ENCODE measurements around the gene OR10X1.

Gene OR10X1

GRCh38 chr1:158579733-158580132, at the start of gene OR10X1:
Gene OR10X1, minus strand, starts transcription at chr1:158579899. Its CDS starts 0 bp downstream, at chr1:158579899.
- no peak for DNase-seq (ENCODE audit: low spot score)

- DNase-seq (ENCODE audit: low spot score) = no peak
These were observed 34.1 kb upstream of the OR10X1 start for GRCh38 chr1:158613764-158614163.

GRCh38 chr1:158611916-158612315, 32.2 kb upstream of the OR10X1 start:
- DNase-seq (ENCODE audit: low spot score) = no peak

- no peak for DNase-seq (ENCODE audit: low spot score)
These were observed 27.6 kb upstream of the OR10X1 start for GRCh38 chr1:158607296-158607695.

- no peak for DNase-seq (ENCODE audit: low spot score)
These were observed 25.3 kb upstream of the OR10X1 start, which contains the start of gene OR10Z1 for GRCh38 chr1:158604968-158605367. Gene OR10Z1, plus strand, starts transcription at chr1:158605268. Its CDS starts 1,171 bp downstream, at chr1:158606439.

- no peak for DNase-seq (ENCODE audit: low spot score)
These were observed 21.0 kb upstream of the OR10X1 start for GRCh38 chr1:158600735-158601134.

- DNase-seq (ENCODE audit: low spot score) = no peak
These were observed 7.2 kb upstream of the OR10X1 start for GRCh38 chr1:158586942-158587341.

GRCh38 chr1:158583962-158584361, 4.3 kb upstream of the OR10X1 start:
- DNase-seq (ENCODE audit: low spot score) = no peak

GRCh38 chr1:158577561-158577960, 2.1 kb downstream of the OR10X1 start:
- no peak for DNase-seq (ENCODE audit: low spot score)

- DNase-seq (ENCODE audit: low spot score) = no peak
These were observed 7.5 kb downstream of the OR10X1 start for GRCh38 chr1:158572226-158572625.

GRCh38 chr1:158570480-158570879, 9.2 kb downstream of the OR10X1 start, which contains the start of gene OR6P1:
Gene OR6P1, minus strand, starts transcription at chr1:158570580. Its CDS starts 6,976 bp downstream, at chr1:158563604.
- DNase-seq (ENCODE audit: low spot score) = no peak

- DNase-seq (ENCODE audit: low spot score) = no peak
These were observed 15.1 kb downstream of the OR10X1 start for GRCh38 chr1:158564608-158565007.

- no peak for DNase-seq (ENCODE audit: low spot score)
These were observed 15.8 kb downstream of the OR10X1 start for GRCh38 chr1:158563853-158564252.

GRCh38 chr1:158559696-158560095, 20.0 kb downstream of the OR10X1 start:
- DNase-seq (ENCODE audit: low spot score) = no peak

GRCh38 chr1:158554352-158554751, 25.3 kb downstream of the OR10X1 start, which contains the start of gene OR6Y1:
Gene OR6Y1, minus strand, starts transcription at chr1:158554405. Its CDS starts 6,300 bp downstream, at chr1:158548105.
- no peak for DNase-seq (ENCODE audit: low spot score)

- DNase-seq (ENCODE audit: low spot score) = no peak
These were observed 27.4 kb downstream of the OR10X1 start for GRCh38 chr1:158552296-158552695.

- no peak for DNase-seq (ENCODE audit: low spot score)
These were observed 32.2 kb downstream of the OR10X1 start for GRCh38 chr1:158547533-158547932.

GRCh38 chr1:158537609-158538008, 42.1 kb downstream of the OR10X1 start:
- DNase-seq (ENCODE audit: low spot score) = no peak

GRCh38 chr1:158534496-158534895, 45.2 kb downstream of the OR10X1 start:
- DNase-seq (ENCODE audit: low spot score) = no peak
